Esophagus muscularis mucosa (tissue), 4 donors: ENCODE measurements around the gene PRKAR2A. TPM values are rescaled to one million over a fixed set of nuclear protein-coding genes. Genes with fewer than 3 reads are reported as not detected.
"Not testable (repeated sequence)": the region's sequence is repeated elsewhere in the genome, so short reads cannot be mapped to it uniquely, and the experiment has no call there.

ENCODE experiments used
- DNase-seq: peaks from one replicate; pipeline ENCODE4 v3.0.0-alpha.2; 2017; ENCODE audit errors: extremely low spot score
- H3K27ac ChIP-seq, 4 donors: fragments of 200-600 bp; sonication (generic); replicated peaks in 1 of 4; 1 replicate in 3 of 4; 2 replicates in 1 of 4; pipeline ENCODE4 v1.5.1; 2016 to 2019; ENCODE audit warnings: mild to moderate bottlenecking in 1 of 4
- H3K27me3 ChIP-seq, 4 donors: fragments of 200-600 bp; sonication (generic); one replicate each; pipeline versions ENCODE4 v1.5.1 to v1.6.0; 2016 to 2019
- H3K36me3 ChIP-seq, 4 donors: fragments of 200-600 bp; sonication (generic); one replicate each; pipeline ENCODE4 v1.5.1; 2016 to 2019
- H3K4me1 ChIP-seq, 4 donors: fragments of 200-600 bp; sonication (generic); one replicate each; pipeline ENCODE4 v1.5.1; 2016 to 2019
- H3K4me3 ChIP-seq, 4 donors: fragments of 200-600 bp; sonication (generic); 1 replicate in 2 of 4; 2 replicates in 2 of 4; pipeline ENCODE4 v1.5.1; 2016 to 2019; ENCODE audit warnings: mild to moderate bottlenecking in 4 of 4, moderate library complexity in 1 of 4
- H3K9me3 ChIP-seq, 4 donors: fragments of 200-600 bp; sonication (generic); 1 replicate in 3 of 4; 2 replicates in 1 of 4; pipeline ENCODE4 v1.5.1; 2016 to 2019
- EP300 ChIP-seq: sonication (generic); formaldehyde crosslinking; IDR thresholded peaks from one replicate; pipeline ENCODE4 v1.6.1; 2017; ENCODE audit warnings: antibody characterized with exemption
- POLR2A ChIP-seq: fragments of 450-650 bp; IDR thresholded peaks from one replicate; pipeline ENCODE4 v1.6.1; 2017; ENCODE audit warnings: antibody characterized with exemption, moderate library complexity, mild to moderate bottlenecking, low read depth
- POLR2AphosphoS5 ChIP-seq, 2 donors: sonication (generic); formaldehyde crosslinking; IDR thresholded peaks; one replicate each; pipeline ENCODE4 v1.6.1; 2017; ENCODE audit warnings: antibody characterized with exemption in 2 of 2
- WGBS: methylation state at CpG from one replicate; pipeline ENCODE4 v1.1.5; 2018; 5-methylcytosine and 5-hydroxymethylcytosine counted together
- intact Hi-C: fragments of 100-400 bp; cut with DNase I; formaldehyde crosslinking; loops from one replicate; pipeline ENCODE4 v1.15.1; 2023
- total RNA-seq, 4 donors: library from RNA; depleted of rRNA; stranded (reverse); fragments of >200 nt; gene quantifications; one replicate each; pipeline versions ENCODE4 v1.1.0 to v1.2.1, GENCODE V29; 2016
- TF ChIP-seq, protein P1 (sequence below), 3 experiments: fragments of 200-600 bp in 2 of 3; fragments of 450-650 bp in 1 of 3; sonication (generic) in 2 of 3; IDR thresholded peaks; one replicate each; pipeline ENCODE4 v1.5.1; 2017 to 2019; ENCODE audit warnings: antibody characterized with exemption in 3 of 3, mild to moderate bottlenecking in 2 of 3, moderate library complexity in 1 of 3

PRKAR2A gene
- total RNA-seq, 4 donors from 2014 or later, result 30.7 to 43.3 (median 34.2) TPM

DNA sequence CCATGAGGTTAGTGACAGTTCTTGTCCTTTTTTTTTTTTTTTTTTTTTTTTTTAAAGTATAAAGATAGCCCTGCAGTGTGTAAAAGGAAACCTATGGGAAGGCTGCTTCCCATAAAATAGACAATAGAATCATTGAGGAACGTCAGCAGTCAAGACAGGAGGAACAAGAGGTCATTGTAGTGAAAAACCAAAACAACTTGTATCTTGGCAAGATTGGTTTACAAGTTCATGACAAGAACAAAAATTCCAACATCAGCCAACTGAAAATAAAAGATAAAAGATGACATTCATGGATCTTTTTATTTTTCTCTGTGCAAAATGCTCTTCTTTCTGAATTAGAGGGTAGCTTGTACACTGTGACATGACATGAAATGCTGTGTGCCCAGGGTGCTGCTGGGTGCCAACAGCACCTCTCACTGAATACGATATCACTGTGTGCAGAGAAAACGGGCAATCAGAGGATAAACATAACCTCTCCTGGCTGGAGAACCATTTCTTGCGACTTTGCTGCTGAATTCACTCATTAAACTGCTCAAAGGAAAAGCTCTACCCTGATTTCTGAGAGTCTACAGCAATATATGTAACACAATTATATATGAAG, 100.6 kb downstream of the PRKAR2A start:
- intact Hi-C loops, result no loop called here
- Histone ChIP-seq H3K4me1 (peaks cover 10 to 16% (median 15%) of the 10 kb centered on the region in 4 donors), H3K9me3 (no peaks in the 10 kb centered on the region), H3K36me3 (peaks cover 31 to 61% (median 39%) of the 10 kb centered on the region in 4 donors), H3K27ac (peak overlapping the region; percentile 22 to 64 (median 36)), H3K27me3 (no peaks in the 10 kb centered on the region), H3K4me3 (no peak overlapping the region)
- TF ChIP-seq EP300 (no peak), POLR2AphosphoS5 (IDR thresholded peaks at IDR 0.05) (no peak), POLR2A (no peak)
- TF ChIP-seq, protein P1, sequence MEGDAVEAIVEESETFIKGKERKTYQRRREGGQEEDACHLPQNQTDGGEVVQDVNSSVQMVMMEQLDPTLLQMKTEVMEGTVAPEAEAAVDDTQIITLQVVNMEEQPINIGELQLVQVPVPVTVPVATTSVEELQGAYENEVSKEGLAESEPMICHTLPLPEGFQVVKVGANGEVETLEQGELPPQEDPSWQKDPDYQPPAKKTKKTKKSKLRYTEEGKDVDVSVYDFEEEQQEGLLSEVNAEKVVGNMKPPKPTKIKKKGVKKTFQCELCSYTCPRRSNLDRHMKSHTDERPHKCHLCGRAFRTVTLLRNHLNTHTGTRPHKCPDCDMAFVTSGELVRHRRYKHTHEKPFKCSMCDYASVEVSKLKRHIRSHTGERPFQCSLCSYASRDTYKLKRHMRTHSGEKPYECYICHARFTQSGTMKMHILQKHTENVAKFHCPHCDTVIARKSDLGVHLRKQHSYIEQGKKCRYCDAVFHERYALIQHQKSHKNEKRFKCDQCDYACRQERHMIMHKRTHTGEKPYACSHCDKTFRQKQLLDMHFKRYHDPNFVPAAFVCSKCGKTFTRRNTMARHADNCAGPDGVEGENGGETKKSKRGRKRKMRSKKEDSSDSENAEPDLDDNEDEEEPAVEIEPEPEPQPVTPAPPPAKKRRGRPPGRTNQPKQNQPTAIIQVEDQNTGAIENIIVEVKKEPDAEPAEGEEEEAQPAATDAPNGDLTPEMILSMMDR (IDR thresholded peaks at IDR 0.05), result no peak
- WGBS, result 58% methylated on average over 4 of the region's 4 CpGs
- no peak for DNase-seq

DNA sequence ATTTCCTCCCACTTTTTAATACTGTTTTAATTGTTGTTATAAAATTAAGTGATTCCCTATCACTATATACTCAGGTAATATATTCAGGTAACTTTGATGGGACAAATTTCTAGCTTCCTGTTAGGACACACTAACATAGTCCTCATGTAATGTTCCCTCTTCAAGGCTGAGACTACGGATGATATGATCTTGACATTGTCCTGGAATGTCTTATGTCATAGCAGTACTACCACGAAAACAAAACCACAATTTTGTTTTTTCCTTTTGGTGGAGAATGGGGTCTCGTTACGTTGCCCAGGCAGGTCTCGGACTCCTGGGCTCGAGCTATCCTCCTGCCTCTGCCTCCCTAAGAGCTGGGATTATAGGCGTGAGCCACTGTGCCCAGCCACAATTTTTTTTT, 103.9 kb downstream of the PRKAR2A start:
- no peak for DNase-seq

DNA sequence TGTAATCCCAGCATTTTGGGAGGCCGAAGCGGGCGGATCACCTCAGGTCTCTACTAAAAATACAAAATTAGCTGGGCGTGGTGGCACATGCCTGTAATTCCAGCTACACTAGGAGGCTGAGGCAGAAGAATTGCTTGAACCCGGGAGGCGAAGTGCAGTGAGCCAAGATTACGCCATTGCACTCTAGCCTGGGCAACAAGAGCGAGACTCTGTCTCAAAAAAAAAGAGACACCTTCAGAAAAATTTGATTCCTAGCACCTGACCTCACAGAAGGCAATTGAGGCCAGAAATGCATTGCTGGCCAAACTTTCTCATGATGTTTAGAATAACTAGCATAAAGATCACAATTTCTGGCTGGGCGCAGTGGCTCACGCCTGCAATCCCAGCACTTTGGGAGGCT, 106.4 kb downstream of the PRKAR2A start:
- H3K27ac ChIP-seq, result peak overlapping the region in 3 of 4 donors; percentile 65 to 72 (median 69)
- H3K36me3 ChIP-seq, result peaks cover 0 to 13% (median 4%) of the 10 kb centered on the region in 4 donors
- H3K4me3 ChIP-seq, H3K27me3 ChIP-seq, DNase-seq, H3K9me3 ChIP-seq: not testable (repeated sequence)
- WGBS, result 95% methylated on average over 10 of the region's 10 CpGs
- H3K4me1 ChIP-seq, result peaks cover 38 to 54% (median 44%) of the 10 kb centered on the region in 4 donors
- intact Hi-C loops, result loop anchor here (5.0 kb wide), 1 partner anchor 54 kb away; the partner anchor contains the start of gene NCKIPSD

More for the DNA sequence above, 103.9 kb downstream of the PRKAR2A start:
- Histone ChIP-seq H3K27me3 (no peaks in the 10 kb centered on the region), H3K36me3 (peaks cover 7 to 29% (median 11%) of the 10 kb centered on the region in 4 donors), H3K9me3 (no peaks in the 10 kb centered on the region), H3K27ac (no peak overlapping the region), H3K4me1 (peaks cover 38 to 41% (median 40%) of the 10 kb centered on the region in 4 donors), H3K4me3 (no peak overlapping the region)
- WGBS, result 93% methylated on average over 7 of the region's 7 CpGs
- TF ChIP-seq POLR2AphosphoS5 (IDR thresholded peaks at IDR 0.05) (no peak), EP300 (no peak), POLR2A (no peak)
- TF ChIP-seq, protein P1 (IDR thresholded peaks at IDR 0.05), result no peak
- intact Hi-C loops, result loop anchor here (5.0 kb wide), 1 partner anchor 56 kb away; the partner anchor contains the start of gene NCKIPSD

DNA sequence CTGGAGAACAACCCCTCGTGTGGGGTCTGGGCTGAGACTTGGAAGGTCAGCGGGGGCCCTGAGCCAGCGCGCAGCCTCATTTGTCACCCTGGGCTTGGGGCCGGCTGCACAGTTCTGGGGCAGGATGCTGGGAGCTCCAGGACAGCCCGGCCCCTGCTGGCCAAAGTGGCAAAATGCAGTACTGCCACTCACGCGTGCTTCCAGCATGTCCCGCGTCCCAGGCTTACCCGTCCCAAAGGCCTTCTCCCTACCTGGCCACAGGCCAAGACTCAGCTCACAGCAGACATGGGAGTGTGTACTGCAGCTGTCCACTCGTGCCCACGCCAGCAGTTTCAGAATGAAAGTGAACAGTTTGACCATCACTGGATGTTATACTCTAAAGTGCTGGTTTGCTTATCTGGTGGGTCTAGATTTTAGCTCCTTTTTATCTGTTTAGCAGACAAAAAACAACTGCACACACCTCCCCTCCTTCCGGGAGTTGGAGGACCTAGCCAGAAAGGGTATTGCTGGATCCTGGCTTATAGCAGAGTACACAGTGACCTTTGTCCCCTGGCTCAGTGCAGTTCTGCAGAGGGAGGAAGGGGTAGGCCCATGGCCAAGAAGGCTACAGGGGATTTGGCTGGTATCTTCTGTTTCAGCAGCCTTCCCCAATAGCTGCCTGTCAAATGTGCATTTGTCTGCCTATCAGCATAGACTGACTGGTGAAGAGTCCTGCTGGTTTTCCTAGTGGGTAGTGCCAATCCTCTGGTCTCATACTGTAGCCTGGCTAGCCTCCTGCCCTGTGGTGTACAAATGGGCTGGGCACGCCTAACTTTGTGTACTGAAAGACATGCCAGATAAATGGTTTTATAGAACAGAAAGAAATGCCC, 107.5 kb downstream of the PRKAR2A start:
- peak; percentile 95 for DNase-seq
- H3K27ac ChIP-seq, result peak overlapping the region; percentile 65 to 72 (median 69)
- peaks cover 0 to 7% (median 0%) of the 10 kb centered on the region in 4 donors for H3K36me3 ChIP-seq
- intact Hi-C loops, result loop anchor here (5.0 kb wide), 1 partner anchor 53 kb away; the partner anchor contains the start of gene NCKIPSD
- H3K9me3 ChIP-seq, result no peaks in the 10 kb centered on the region
- TF ChIP-seq EP300, result no peak
- TF ChIP-seq POLR2A, result no peak
- TF ChIP-seq POLR2AphosphoS5 (IDR thresholded peaks at IDR 0.05), result peak; percentile 60 to 74
- TF ChIP-seq, protein P1 (IDR thresholded peaks at IDR 0.05), result peak; percentile 83 to 99 (median 88)
- 20% methylated on average over 7 of the region's 15 CpGs for WGBS
- no peaks in the 10 kb centered on the region for H3K27me3 ChIP-seq
- peaks cover 44 to 60% (median 48%) of the 10 kb centered on the region in 4 donors for H3K4me1 ChIP-seq
- peak overlapping the region in 3 of 4 donors; percentile 8 to 32 (median 31) for H3K4me3 ChIP-seq

DNA sequence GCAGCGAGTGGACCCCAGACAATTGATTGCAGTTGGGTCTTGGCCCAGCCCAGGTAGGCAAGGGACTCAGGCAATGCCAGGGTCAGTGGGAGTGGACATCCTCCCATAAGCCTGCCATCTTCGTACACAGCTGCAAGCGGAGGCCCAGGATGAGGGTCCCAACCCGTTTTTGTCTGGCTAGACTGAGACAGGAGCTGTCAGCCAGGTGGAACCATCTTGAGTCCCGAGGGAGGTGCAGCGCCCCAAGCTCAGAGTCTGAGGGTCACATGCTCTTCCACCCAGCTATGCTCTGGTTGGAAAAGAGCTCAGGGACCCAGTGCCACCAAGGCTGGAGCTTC, 108.1 kb downstream of the PRKAR2A start:
- DNase-seq, result no peak
- WGBS, result 74% methylated on average over 3 of the region's 6 CpGs
- no peaks in the 10 kb centered on the region for H3K9me3 ChIP-seq
- peaks cover 44 to 61% (median 49%) of the 10 kb centered on the region in 4 donors for H3K4me1 ChIP-seq
- no peaks in the 10 kb centered on the region for H3K27me3 ChIP-seq
- peak overlapping the region in 1 of 4 donors; percentile 32 for H3K4me3 ChIP-seq
- H3K36me3 ChIP-seq, result peaks cover 0 to 1% (median 0%) of the 10 kb centered on the region in 4 donors
- intact Hi-C loops, result no loop called here
- no peak for TF ChIP-seq EP300
- TF ChIP-seq, protein P1 (IDR thresholded peaks at IDR 0.05), result no peak
- no peak for TF ChIP-seq POLR2AphosphoS5 (IDR thresholded peaks at IDR 0.05)
- no peak for TF ChIP-seq POLR2A
- H3K27ac ChIP-seq, result peak overlapping the region; percentile 65 to 72 (median 69)
